Measurements from ENCODE around the gene CACFD1. TPM values are rescaled to one million over a fixed set of nuclear protein-coding genes. Genes with fewer than 3 reads are reported as not detected.
A peak's percentile ranks its signal among the peaks of the same experiment; 100 is the strongest.

The CACFD1 gene
- total and polyA plus RNA-seq, 2 experiments from 2014 or later = 5.8 to 18.2 TPM

GRCh38 chr9:133458643-133459312 lies 1.0 kb upstream of the CACFD1 start:
- DNase-seq (ENCODE audit: low spot score) = no peak
- no peak for ATAC-seq
- no peak for TF ChIP-seq ZNF462 (CRISPR knock-in tag; IDR thresholded peaks at IDR 0.05)
- no peak for TF ChIP-seq CTCF (conservative IDR thresholded peaks at IDR 0.05; ENCODE audit: low read depth in 2 of 2)
- no peak for TF ChIP-seq ZNF331 (CRISPR knock-in tag; IDR thresholded peaks at IDR 0.05; ENCODE audit: low read depth)
- no peak for TF ChIP-seq ZNF114 (CRISPR knock-in tag; IDR thresholded peaks at IDR 0.05)
- no peak for TF ChIP-seq STAT1 (IDR thresholded peaks at IDR 0.05; ENCODE audit: unreplicated experiment)
- TF ChIP-seq EZH2 (IDR thresholded peaks at IDR 0.05; ENCODE audit: low read depth, unreplicated experiment) = no peak
- no peak for TF ChIP-seq CREB1 (CRISPR knock-in tag; IDR thresholded peaks at IDR 0.05; ENCODE audit: low read depth)
- Mint-ChIP-seq H3K9me3 (no peaks in the 10 kb centered on the region), H3K4me1 (peaks cover 21% of the 10 kb centered on the region), H3K27me3 (ENCODE audit: insufficient read depth, low read depth, poor library complexity) (peaks cover 16% of the 10 kb centered on the region), H3K4me3 (peak overlapping the region; percentile 80), H3K36me3 (ENCODE audit: low read depth) (no peaks in the 10 kb centered on the region), H3K27ac (no peak overlapping the region)
- peaks cover 13% of the 10 kb centered on the region; the same call in 1 of the 2 replicates for H3K79me2 ChIP-seq (replicated peaks; ENCODE audit: insufficient read depth)
- H3K27ac ChIP-seq (ENCODE audit: low read depth) = no peak overlapping the region
- peak overlapping the region; percentile 80 for H3K4me3 ChIP-seq
- H3F3A ChIP-seq (replicated peaks; ENCODE audit: low read depth) = 0 out of 2 replicates have a peak, but pooled peaks cover 6% of the 10 kb centered on the region
- H3K36me3 ChIP-seq (ENCODE audit: insufficient read depth) = no peaks in the 10 kb centered on the region
- H2AFZ ChIP-seq = peak overlapping the region; percentile 60
- H3K4me2 ChIP-seq = peak overlapping the region; percentile 76
- no peaks in the 10 kb centered on the region for H4K20me1 ChIP-seq (replicated peaks; ENCODE audit: insufficient read depth)
- H3K27me3 ChIP-seq (ENCODE audit: insufficient read depth) = no peaks in the 10 kb centered on the region
- H3K9me2 ChIP-seq (ENCODE audit: insufficient read depth) = no peaks in the 10 kb centered on the region
- peaks cover 15% of the 10 kb centered on the region; the same call in 1 of the 2 replicates for H3K4me1 ChIP-seq (ENCODE audit: insufficient read depth)

All from GM23338 (cell line).